HFF-Myc (cell line): ENCODE results near the gene BTC.
A peak's percentile ranks its signal among the peaks of the same experiment; 100 is the strongest.
"Not testable (repeated sequence)": the region's sequence is repeated elsewhere in the genome, so short reads cannot be mapped to it uniquely, and the experiment has no call there.

Experiments
- DNase-seq: peaks from one replicate; pipeline ENCODE4 v3.0.0-alpha.2; 2011; ENCODE audit warnings: low read depth; ENCODE audit errors: extremely low read depth
- H3K4me3 ChIP-seq: replicated peaks from 2 replicates; pipeline ENCODE4 v1.5.1; 2011; ENCODE audit warnings: low read depth, mild to moderate bottlenecking, control low read depth, low read length
- TF ChIP-seq, protein P1 (sequence below): IDR thresholded peaks from 2 replicates; pipeline ENCODE4 v1.5.1; 2012; ENCODE audit warnings: mild to moderate bottlenecking, low read depth, low read length, control low read depth; ENCODE audit errors: missing control alignments

BTC gene

GRCh38 chr4:74821541-74821940, 27.2 kb upstream of the BTC start:
- TF ChIP-seq, protein P1, sequence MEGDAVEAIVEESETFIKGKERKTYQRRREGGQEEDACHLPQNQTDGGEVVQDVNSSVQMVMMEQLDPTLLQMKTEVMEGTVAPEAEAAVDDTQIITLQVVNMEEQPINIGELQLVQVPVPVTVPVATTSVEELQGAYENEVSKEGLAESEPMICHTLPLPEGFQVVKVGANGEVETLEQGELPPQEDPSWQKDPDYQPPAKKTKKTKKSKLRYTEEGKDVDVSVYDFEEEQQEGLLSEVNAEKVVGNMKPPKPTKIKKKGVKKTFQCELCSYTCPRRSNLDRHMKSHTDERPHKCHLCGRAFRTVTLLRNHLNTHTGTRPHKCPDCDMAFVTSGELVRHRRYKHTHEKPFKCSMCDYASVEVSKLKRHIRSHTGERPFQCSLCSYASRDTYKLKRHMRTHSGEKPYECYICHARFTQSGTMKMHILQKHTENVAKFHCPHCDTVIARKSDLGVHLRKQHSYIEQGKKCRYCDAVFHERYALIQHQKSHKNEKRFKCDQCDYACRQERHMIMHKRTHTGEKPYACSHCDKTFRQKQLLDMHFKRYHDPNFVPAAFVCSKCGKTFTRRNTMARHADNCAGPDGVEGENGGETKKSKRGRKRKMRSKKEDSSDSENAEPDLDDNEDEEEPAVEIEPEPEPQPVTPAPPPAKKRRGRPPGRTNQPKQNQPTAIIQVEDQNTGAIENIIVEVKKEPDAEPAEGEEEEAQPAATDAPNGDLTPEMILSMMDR: no peak
- no peak overlapping the region for H3K4me3 ChIP-seq
- no peak for DNase-seq

DNA sequence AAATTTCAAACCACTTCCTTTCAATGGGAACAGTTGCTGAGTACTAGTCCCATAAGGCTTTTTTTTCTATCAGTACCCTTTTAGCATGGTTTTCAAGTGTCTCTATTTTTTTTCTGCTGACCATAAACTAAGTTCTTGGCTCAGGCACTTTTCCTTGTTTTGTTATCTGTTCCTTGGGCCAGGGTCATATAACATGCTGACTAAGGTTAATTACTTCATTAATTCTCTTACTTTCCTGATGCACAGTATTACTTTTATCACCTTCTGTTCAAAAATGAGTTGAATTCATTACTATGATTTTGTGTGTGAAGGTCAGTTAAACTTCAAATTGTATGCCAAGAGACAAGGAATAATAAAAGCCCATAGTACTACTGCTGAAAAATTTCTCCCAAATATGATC, 19.7 kb upstream of the BTC start:
- TF ChIP-seq, protein P1: no peak
- no peak for DNase-seq

DNA sequence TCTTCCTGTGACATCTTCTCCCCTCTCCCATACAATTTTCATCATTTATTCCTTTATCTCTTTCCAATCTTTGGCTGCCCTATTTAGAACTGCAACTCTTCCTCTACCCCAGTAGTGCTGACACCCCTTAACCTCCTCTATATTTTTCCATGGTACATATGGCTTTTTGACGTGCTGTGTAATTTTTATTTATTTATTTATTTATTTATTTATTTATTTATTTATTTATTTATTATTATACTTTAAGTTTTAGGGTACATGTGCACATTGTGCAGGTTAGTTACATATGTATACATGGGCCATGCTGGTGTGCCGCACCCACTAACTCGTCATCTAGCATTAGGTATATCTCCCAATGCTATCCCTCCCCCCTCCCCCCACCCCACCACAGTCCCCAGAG, 17.7 kb upstream of the BTC start:
- DNase-seq: not testable (repeated sequence)

More for the DNA sequence above, 19.7 kb upstream of the BTC start:
- no peak overlapping the region for H3K4me3 ChIP-seq

DNA sequence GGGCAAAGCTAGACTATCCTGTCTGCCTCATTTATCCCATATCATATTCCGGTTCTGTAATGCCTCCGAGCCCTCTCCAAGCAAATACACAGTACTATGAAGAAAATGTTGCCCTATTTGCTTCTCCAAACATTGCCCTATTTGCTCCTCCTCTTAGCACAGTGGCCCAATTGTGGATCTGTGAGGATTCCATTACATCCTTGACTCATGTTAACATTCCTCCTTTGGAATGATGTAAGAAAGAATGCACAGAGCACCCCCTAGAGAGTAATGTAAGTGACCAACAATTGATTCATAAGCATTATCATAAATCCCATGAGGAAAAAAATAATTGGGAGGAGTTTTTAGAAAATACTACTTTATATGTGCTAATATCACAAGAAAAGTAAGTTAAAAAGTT, 11.3 kb upstream of the BTC start:
- peak; percentile 7 for DNase-seq
- H3K4me3 ChIP-seq: no peak overlapping the region
- TF ChIP-seq, protein P1: no peak

More for the DNA sequence above, 17.7 kb upstream of the BTC start:
- H3K4me3 ChIP-seq: not testable (repeated sequence)

DNA sequence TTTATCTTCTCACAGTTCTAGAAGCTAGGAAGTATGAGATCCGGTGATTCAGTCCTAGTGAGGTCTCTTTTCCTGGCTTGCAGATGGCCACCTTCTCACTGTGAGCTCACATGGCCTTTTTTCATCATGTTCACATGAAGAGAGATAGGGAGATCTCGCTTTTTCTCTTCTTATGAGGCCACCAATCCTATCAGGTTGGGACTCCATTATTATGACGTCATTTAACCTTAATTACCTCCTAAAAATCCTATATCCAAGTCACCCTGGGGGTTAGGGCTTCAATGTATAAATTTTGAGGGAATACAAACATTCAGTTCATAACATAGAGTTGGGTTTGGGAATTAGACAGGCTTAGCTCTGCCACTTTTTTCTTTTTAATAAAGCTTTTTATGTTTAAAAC, 6.0 kb upstream of the BTC start:
- TF ChIP-seq, protein P1: no peak
- H3K4me3 ChIP-seq: no peak overlapping the region
- no peak for DNase-seq

GRCh38 chr4:74796631-74797030, 2.3 kb upstream of the BTC start:
- DNase-seq: no peak
- TF ChIP-seq, protein P1: no peak
- no peak overlapping the region for H3K4me3 ChIP-seq

DNA sequence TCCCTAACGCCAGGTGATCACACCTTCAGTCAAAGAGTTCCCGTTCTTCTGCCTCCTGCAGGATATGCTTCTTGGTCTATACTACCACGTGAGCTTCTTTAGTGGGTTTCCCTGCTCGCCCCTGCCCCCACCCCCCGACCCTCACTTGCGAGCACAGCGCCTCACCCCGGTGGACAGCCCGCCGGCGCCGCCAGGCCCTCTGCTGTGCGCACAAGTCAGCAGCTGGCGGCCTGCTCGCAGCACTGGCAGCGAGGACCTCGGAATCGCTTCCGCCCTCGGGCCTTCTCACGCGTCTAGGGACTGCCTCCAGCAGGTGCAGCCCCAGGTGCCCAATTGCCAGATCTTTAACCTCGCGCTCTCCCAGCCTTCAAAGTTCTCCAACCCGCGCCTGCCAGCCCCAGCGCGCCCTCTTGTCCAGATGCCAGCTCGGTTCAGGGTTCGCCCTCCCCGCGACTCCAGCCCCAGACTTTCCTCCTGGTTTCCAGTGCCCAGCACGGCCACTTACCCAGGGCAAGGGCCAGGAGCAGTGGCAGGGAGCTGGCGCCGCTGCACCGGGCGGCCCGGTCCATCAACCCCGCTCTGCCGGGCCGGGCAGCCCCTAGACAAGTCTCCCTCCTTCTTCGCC, 454 bp downstream of the BTC start:
- TF ChIP-seq, protein P1: peak; percentile 4
- DNase-seq: no peak
- peak overlapping the region; percentile 40 for H3K4me3 ChIP-seq
